Activated CD4-positive, CD25-positive, alpha-beta regulatory T cell treated with anti-CD3 and anti-CD28 coated beads, Interleukin-2, amount 50 U/mL, for 72 hours (primary cell): ENCODE results near the gene SLC25A41.
A peak's percentile ranks its signal among the peaks of the same experiment; 100 is the strongest.

ENCODE experiments used
- DNase-seq: peaks from one replicate; pipeline ENCODE4 v3.0.0; 2021

Gene SLC25A41

GRCh38 chr19:6433663-6434062, at the start of gene SLC25A41:
SLC25A41 (minus strand) TSS chr19:6433763; CDS start chr19:6433693, 70 bp downstream.
- no peak for DNase-seq

- DNase-seq, result no peak
These were observed 49.7 kb upstream of the SLC25A41 start for GRCh38 chr19:6483235-6483634.

GRCh38 chr19:6482343-6482686, 48.8 kb upstream of the SLC25A41 start:
- DNase-seq, result no peak

- DNase-seq, result peak; percentile 71
These were observed 48.2 kb upstream of the SLC25A41 start, which contains the start of gene DENND1C for GRCh38 chr19:6481541-6482342. DENND1C (minus strand) TSS chr19:6481787; CDS start chr19:6481695, 92 bp downstream.

- DNase-seq, result no peak
These were observed 47.4 kb upstream of the SLC25A41 start for GRCh38 chr19:6480848-6481415.

- no peak for DNase-seq
These were observed 46.4 kb upstream of the SLC25A41 start for GRCh38 chr19:6479836-6480398.

GRCh38 chr19:6478815-6479214, 45.3 kb upstream of the SLC25A41 start:
- DNase-seq, result no peak

GRCh38 chr19:6476896-6477431, 43.4 kb upstream of the SLC25A41 start:
- no peak for DNase-seq

GRCh38 chr19:6476155-6476895, 42.8 kb upstream of the SLC25A41 start:
- peak; percentile 80 for DNase-seq

GRCh38 chr19:6475321-6476108, 42.0 kb upstream of the SLC25A41 start:
- DNase-seq, result no peak

- DNase-seq, result no peak
These were observed 40.1 kb upstream of the SLC25A41 start for GRCh38 chr19:6473647-6474046.

GRCh38 chr19:6472713-6473112, 39.1 kb upstream of the SLC25A41 start:
- no peak for DNase-seq

GRCh38 chr19:6471076-6471475, 37.5 kb upstream of the SLC25A41 start:
- no peak for DNase-seq

- DNase-seq, result no peak
These were observed 36.6 kb upstream of the SLC25A41 start for GRCh38 chr19:6470173-6470572.

- DNase-seq, result no peak
These were observed 33.8 kb upstream of the SLC25A41 start for GRCh38 chr19:6467384-6467783.

- no peak for DNase-seq
These were observed 33.1 kb upstream of the SLC25A41 start for GRCh38 chr19:6466526-6467248.

GRCh38 chr19:6465663-6466062, 32.1 kb upstream of the SLC25A41 start:
- DNase-seq, result no peak

- DNase-seq, result no peak
These were observed 31.4 kb upstream of the SLC25A41 start for GRCh38 chr19:6465006-6465405.

GRCh38 chr19:6464070-6464873, 30.7 kb upstream of the SLC25A41 start, which contains the start of gene CRB3:
CRB3 (plus strand) TSS chr19:6464271; CDS start chr19:6464702, 431 bp downstream.
- peak; percentile 49 for DNase-seq

GRCh38 chr19:6460099-6460884, 26.7 kb upstream of the SLC25A41 start:
- peak; percentile 80 for DNase-seq
